ENCODE results near the gene RNF5. TPM values are rescaled to one million over a fixed set of nuclear protein-coding genes. Genes with fewer than 3 reads are reported as not detected.

Gene RNF5
- total RNA-seq = 68.7 and 75.7 TPM in 2 replicates

GRCh38 chr6:32177788-32178546 is at the start of gene RNF5:
Gene RNF5 (plus strand): TSS chr6:32178405. CDS start chr6:32178512, 107 bp downstream.

GRCh38 chr6:32151863-32152768 is 26.1 kb upstream of the RNF5 start, which contains the start of gene PRRT1:
Gene PRRT1 (minus strand): TSS chr6:32151939. CDS start chr6:32151827, 112 bp downstream.

GRCh38 chr6:32153564-32154513 is 24.4 kb upstream of the RNF5 start, which contains the start of gene PPT2:
Gene PPT2 (plus strand): TSS chr6:32154141. CDS start chr6:32154595, 454 bp downstream.

GRCh38 chr6:32164295-32164694 is 13.9 kb upstream of the RNF5 start, which contains the start of gene EGFL8:
Gene EGFL8 (plus strand): TSS chr6:32164595. CDS start chr6:32166166, 1,571 bp downstream.

GRCh38 chr6:32175711-32176475 is 2.3 kb upstream of the RNF5 start, which contains the start of gene AGPAT1:
Gene AGPAT1 (minus strand): TSS chr6:32176084. CDS start chr6:32171496, 4,588 bp downstream.

GRCh38 chr6:32184084-32184640 is 6.0 kb downstream of the RNF5 start, which contains the start of gene AGER:
Gene AGER (minus strand): TSS chr6:32184253. CDS start chr6:32184222, 31 bp downstream.

GRCh38 chr6:32190054-32190851 is 12.0 kb downstream of the RNF5 start, which contains the start of gene PBX2:
Gene PBX2 (minus strand): TSS chr6:32190202. CDS start chr6:32189915, 287 bp downstream.

GRCh38 chr6:32192608-32193039 is 14.4 kb downstream of the RNF5 start, which contains the start of gene GPSM3:
Gene GPSM3 (minus strand): TSS chr6:32192643. CDS start chr6:32192513, 130 bp downstream.

GRCh38 chr6:32223258-32224235 is 45.3 kb downstream of the RNF5 start, which contains the start of gene NOTCH4:
Gene NOTCH4 (minus strand): TSS chr6:32224067. CDS start chr6:32223928, 139 bp downstream.

Other genes starting within 250 kb of the RNF5 start
- 3.9 and 7.0 TPM in 2 replicates for gene CFB, start 232.3 kb upstream of the RNF5 start, total RNA-seq
- 99.5 and 101 TPM in 2 replicates for gene NELFE, start 219.4 kb upstream of the RNF5 start, total RNA-seq
- 38.9 and 44.7 TPM in 2 replicates for gene SKIC2, start 219.2 kb upstream of the RNF5 start, total RNA-seq
- 18.7 and 22.7 TPM in 2 replicates for gene DXO, start 206.3 kb upstream of the RNF5 start, total RNA-seq
- 0.53 and 1.3 TPM in 2 replicates for gene C4A, start 196.3 kb upstream of the RNF5 start, total RNA-seq
- gene C4B, start 163.6 kb upstream of the RNF5 start, total RNA-seq = 0.33 and 1.6 TPM in 2 replicates
- gene CYP21A2, start 140.0 kb upstream of the RNF5 start, total RNA-seq = not detected in 2 replicates
- 2.5 and 3.3 TPM in 2 replicates for gene TNXB, start 69.1 kb upstream of the RNF5 start, total RNA-seq
- 21.3 and 27.2 TPM in 2 replicates for gene ATF6B, start 50.2 kb upstream of the RNF5 start, total RNA-seq
- 3.3 and 5.1 TPM in 2 replicates for gene FKBPL, start 48.1 kb upstream of the RNF5 start, total RNA-seq
- gene PRRT1, start 26.5 kb upstream of the RNF5 start, total RNA-seq = not detected in 2 replicates
- 14.4 and 22.5 TPM in 2 replicates for gene PPT2, start 24.3 kb upstream of the RNF5 start, total RNA-seq
- 1.5 and 2.3 TPM in 2 replicates for gene EGFL8, start 13.8 kb upstream of the RNF5 start, total RNA-seq
- gene AGPAT1, start 2.3 kb upstream of the RNF5 start, total RNA-seq = 29.4 and 31.0 TPM in 2 replicates
- 0.59 and 1.3 TPM in 2 replicates for gene AGER, start 5.8 kb downstream of the RNF5 start, total RNA-seq
- gene PBX2, start 11.8 kb downstream of the RNF5 start, total RNA-seq = 25.1 and 33.4 TPM in 2 replicates
- gene GPSM3, start 14.2 kb downstream of the RNF5 start, total RNA-seq = 17.0 and 20.5 TPM in 2 replicates
- 89.3 and 98.6 TPM in 2 replicates for gene NOTCH4, start 45.7 kb downstream of the RNF5 start, total RNA-seq
- not detected in 2 replicates for gene TSBP1, start 193.5 kb downstream of the RNF5 start, total RNA-seq
- gene BTNL2, start 228.8 kb downstream of the RNF5 start, total RNA-seq = not detected in 2 replicates

Data from mammary microvascular endothelial cell (primary cell).